GM18499 (cell line): ENCODE measurements around the gene ARHGAP44.

Source experiments
- ATAC-seq: cut with Tn5 transposase; IDR thresholded peaks from one replicate; pipeline ENCODE4 v1.9.1; 2021; ENCODE audit warnings: moderate number of reproducible peaks; ENCODE audit not compliant: insufficient read depth, unreplicated experiment

ARHGAP44 gene

GRCh38 chr17:12789481-12790248 lies at the start of gene ARHGAP44:
Gene ARHGAP44 (plus strand): TSS chr17:12789498. CDS start chr17:12789839, 341 bp downstream.
- ATAC-seq: peak; percentile 31

- no peak for ATAC-seq
These were observed 49.8 kb upstream of the ARHGAP44 start for GRCh38 chr17:12739500-12739899.

GRCh38 chr17:12743046-12743445 lies 46.3 kb upstream of the ARHGAP44 start:
- no peak for ATAC-seq

GRCh38 chr17:12744298-12744697 lies 45.0 kb upstream of the ARHGAP44 start:
- ATAC-seq: no peak

- no peak for ATAC-seq
These were observed 44.5 kb upstream of the ARHGAP44 start for GRCh38 chr17:12744786-12745185.

- no peak for ATAC-seq
These were observed 43.8 kb upstream of the ARHGAP44 start for GRCh38 chr17:12745486-12745885.

- no peak for ATAC-seq
These were observed 32.5 kb upstream of the ARHGAP44 start for GRCh38 chr17:12756786-12757185.

- ATAC-seq: no peak
These were observed 30.2 kb upstream of the ARHGAP44 start for GRCh38 chr17:12759090-12759489.

- no peak for ATAC-seq
These were observed 23.8 kb upstream of the ARHGAP44 start for GRCh38 chr17:12765548-12765947.

GRCh38 chr17:12768255-12768654 lies 21.0 kb upstream of the ARHGAP44 start:
- ATAC-seq: no peak

GRCh38 chr17:12769981-12770380 lies 19.3 kb upstream of the ARHGAP44 start:
- ATAC-seq: no peak

GRCh38 chr17:12773153-12773552 lies 16.1 kb upstream of the ARHGAP44 start:
- ATAC-seq: no peak

- peak; percentile 54 for ATAC-seq
These were observed 220 bp upstream of the ARHGAP44 start for GRCh38 chr17:12789075-12789480.

GRCh38 chr17:12790249-12791106 lies 1.2 kb downstream of the ARHGAP44 start:
- no peak for ATAC-seq

- ATAC-seq: no peak
These were observed 5.7 kb downstream of the ARHGAP44 start for GRCh38 chr17:12794919-12795532.

- no peak for ATAC-seq
These were observed 11.6 kb downstream of the ARHGAP44 start for GRCh38 chr17:12800855-12801365.

- no peak for ATAC-seq
These were observed 17.3 kb downstream of the ARHGAP44 start for GRCh38 chr17:12806630-12807029.

- ATAC-seq: no peak
These were observed 19.4 kb downstream of the ARHGAP44 start for GRCh38 chr17:12808723-12809122.

GRCh38 chr17:12812877-12813276 lies 23.6 kb downstream of the ARHGAP44 start:
- no peak for ATAC-seq

- no peak for ATAC-seq
These were observed 24.4 kb downstream of the ARHGAP44 start for GRCh38 chr17:12813664-12814063.

GRCh38 chr17:12814718-12815117 lies 25.4 kb downstream of the ARHGAP44 start:
- no peak for ATAC-seq
